HG03103 (cell line): ENCODE results near the gene WDR49.
"Not testable (repeated sequence)": the region's sequence is repeated elsewhere in the genome, so short reads cannot be mapped to it uniquely, and the experiment has no call there.

Experiments
- ATAC-seq: cut with Tn5 transposase; IDR thresholded peaks from one replicate; pipeline ENCODE4 v1.9.1; 2021; ENCODE audit warnings: low read depth; ENCODE audit not compliant: unreplicated experiment

WDR49 gene

DNA sequence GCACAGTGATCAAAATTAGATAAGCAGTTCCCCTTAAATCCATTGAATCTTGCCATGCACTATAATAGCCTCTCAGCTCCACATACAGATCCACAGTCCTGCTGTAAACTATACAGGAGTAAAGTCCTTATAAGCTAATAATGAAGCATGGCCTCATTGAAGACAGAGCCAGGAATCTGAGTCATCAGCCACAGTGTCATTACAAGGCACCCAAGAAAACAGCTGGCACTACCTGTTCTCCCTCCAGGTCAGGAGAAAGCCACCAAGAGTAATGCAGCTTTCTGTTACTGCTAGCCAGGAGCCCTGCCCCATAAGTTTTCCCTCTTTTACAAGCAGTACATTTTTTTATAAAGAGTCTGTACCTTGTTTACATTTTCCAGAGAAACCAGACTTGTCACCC is 27.3 kb downstream of the WDR49 start:
- ATAC-seq, result no peak

DNA sequence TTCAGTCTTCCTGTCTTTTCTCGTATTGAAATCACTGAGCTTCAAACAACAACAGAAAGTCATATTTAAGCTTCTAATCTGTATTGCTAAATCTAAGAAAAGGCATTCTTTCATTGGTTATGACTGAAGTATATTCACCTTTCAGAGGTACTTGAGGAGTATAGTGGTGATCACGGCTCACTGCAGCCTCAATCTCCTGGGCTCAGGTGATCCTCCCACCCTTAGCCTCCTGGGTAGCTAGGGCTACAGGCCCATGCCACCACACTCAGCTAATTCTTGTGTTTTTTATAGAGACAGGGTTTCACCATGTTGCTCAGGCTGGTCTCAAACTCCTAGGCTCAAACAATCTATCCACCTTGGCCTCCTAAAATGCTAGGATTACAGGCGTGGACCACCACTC is 38.7 kb downstream of the WDR49 start:
- no peak for ATAC-seq

DNA sequence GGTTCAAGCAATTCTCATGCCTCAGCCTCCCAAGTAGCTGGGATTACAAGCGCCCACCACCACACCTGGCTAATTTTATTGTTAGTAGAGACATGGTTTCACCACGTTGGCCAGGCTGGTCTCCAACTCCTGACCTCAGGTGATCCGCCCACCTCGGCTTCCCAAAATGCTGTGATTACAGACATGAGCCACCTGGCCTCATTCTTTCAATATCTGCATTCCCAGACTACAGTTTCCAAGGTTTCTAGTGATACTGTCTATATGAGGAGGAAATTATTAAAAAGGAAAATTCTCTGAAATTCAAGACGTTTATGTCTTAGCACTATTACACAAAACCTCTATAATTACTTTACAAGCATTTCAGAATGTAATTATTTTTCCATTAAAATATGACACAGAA is 39.5 kb downstream of the WDR49 start:
- ATAC-seq, result not testable (repeated sequence)

DNA sequence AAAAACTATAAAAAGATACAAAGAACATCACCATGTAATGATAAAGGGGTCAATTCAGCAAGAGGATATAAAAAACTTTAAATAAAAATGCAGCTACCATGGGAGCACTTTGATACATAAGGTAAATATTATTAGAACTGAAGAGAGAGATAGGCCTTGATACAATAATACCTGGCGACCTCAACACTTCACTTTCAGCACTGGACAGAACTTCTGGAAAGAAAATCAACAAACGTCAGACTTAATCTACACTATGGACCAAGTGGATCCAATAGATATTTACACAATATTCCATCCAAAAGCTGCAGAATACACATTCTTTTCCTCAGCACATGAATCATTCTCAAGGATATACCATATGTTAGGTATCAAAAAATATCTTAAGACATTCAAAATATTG is 42.0 kb downstream of the WDR49 start:
- ATAC-seq, result no peak

GRCh38 chr3:167609156-167609555 is 44.6 kb downstream of the WDR49 start:
- no peak for ATAC-seq

DNA sequence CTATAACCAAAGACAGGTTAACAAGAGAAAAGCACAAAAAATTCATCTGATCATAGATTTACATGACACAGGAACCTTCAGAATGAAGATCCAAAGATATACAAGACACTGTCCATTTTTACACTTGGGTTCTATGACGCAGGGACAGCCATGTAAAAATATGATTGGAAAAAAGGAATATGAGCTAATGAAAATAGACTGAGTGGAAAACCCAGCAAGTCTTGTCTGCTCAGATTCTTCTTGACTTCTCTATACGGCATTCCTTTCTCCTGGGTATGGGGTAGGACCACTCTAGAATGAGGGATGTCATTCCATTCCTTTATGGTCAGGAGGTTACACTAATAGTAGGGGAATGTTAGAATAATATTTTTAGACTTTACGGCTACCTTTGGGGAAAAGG is 46.9 kb downstream of the WDR49 start:
- no peak for ATAC-seq

- no peak for ATAC-seq
These were observed 47.9 kb downstream of the WDR49 start for GRCh38 chr3:167605871-167606270.

GRCh38 chr3:167602041-167602440 is 51.7 kb downstream of the WDR49 start:
- ATAC-seq, result no peak

- no peak for ATAC-seq
These were observed 66.1 kb downstream of the WDR49 start for GRCh38 chr3:167587651-167588050.

- no peak for ATAC-seq
These were observed 78.6 kb downstream of the WDR49 start for GRCh38 chr3:167575000-167575600.

- no peak for ATAC-seq
These were observed 80.8 kb downstream of the WDR49 start for GRCh38 chr3:167572991-167573390.

DNA sequence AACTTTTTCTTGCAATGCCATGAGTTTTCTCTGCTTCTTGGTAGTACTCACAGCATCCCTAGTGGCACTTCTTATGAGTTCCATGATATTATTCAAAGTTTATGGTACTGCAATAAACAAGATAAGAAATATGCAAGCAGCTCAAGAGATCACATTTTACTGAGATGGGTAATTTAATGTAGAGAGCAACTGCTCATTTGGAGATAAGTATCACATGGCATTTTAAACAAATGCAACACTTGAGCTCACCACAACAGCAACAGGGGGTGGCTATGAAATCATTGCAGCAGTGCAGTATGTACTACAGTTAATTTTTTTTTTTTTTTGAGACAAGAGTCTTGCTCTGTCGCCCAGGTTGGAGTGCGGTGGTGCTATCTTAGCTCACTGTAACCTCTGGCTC is 85.1 kb downstream of the WDR49 start:
- ATAC-seq, result no peak

- ATAC-seq, result no peak
These were observed 88.3 kb downstream of the WDR49 start for GRCh38 chr3:167565489-167565888.

- ATAC-seq, result no peak
These were observed 89.1 kb downstream of the WDR49 start for GRCh38 chr3:167564612-167565011.

DNA sequence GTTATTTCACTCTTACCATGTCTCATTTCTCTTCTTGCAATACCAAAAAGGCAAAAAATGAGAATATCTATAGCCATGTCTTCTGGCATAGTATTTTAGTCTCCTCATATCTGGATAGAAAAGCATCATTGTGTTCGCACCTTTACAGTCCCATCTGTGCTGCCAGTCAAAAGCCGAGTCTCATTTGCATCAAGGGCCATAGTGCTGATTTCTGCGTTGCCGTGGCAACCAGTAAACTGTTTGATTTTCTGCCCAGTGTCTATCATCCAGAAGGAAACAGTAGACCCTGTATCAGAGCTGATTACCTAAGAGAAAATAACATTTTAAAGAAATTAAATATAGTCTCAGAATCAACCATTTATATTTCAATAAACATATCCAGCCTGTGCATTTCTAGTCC is 93.8 kb downstream of the WDR49 start:
- no peak for ATAC-seq

GRCh38 chr3:167554898-167555297 is 98.8 kb downstream of the WDR49 start:
- no peak for ATAC-seq

DNA sequence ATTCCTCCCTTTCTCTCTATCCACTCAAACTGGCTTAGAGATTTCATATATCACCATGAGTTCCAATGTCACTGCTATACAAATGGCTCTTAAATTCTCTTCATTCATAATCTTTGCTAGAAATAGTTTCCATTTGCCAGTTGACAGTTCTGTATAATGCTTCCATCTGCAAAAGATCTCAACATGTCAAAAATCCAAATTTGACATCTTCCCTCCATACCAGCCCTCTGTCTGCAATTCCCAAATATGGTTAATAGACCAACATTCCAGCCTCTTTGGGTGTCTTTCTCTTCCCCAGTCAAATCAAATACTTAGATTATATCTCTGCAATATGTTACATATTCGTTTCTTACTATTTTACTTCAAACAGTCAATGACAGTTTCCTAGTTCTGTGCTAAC is 115.7 kb downstream of the WDR49 start:
- no peak for ATAC-seq

- no peak for ATAC-seq
These were observed 132.8 kb downstream of the WDR49 start for GRCh38 chr3:167521006-167521355.

DNA sequence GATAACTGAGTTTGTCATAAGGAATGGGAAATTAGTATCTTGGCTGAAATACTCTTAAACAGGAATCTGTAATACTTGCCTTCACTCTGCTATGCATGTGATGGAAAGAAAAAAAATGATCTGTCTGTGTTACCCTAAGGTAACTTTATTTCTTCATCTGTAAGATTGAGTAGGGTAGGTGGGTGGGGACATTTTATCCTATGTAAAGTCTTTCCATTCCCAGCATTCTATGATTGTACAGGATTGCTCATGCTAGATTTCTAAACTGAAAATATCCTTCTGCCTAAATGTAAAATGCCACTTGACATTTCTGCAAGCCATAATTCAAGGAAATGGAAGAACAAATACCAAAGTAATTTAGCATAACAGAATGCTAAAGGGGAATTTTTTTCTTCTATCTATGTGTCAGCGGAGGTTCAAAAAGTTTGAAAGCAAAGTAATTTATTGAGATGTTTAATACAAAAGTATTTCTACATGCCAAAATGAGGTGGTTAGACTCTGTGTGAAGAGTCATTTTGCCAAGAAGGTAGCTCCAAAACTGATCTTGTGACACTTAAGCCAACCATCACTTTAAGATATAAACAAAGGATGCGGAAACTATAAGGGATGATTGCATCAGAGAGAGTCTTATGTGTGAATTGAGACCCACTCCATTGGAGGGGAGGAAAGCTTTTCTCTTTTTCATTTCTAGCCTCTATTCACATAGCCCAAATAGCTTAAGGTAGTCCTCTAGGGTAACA is 133.3 kb downstream of the WDR49 start:
- ATAC-seq, result no peak

DNA sequence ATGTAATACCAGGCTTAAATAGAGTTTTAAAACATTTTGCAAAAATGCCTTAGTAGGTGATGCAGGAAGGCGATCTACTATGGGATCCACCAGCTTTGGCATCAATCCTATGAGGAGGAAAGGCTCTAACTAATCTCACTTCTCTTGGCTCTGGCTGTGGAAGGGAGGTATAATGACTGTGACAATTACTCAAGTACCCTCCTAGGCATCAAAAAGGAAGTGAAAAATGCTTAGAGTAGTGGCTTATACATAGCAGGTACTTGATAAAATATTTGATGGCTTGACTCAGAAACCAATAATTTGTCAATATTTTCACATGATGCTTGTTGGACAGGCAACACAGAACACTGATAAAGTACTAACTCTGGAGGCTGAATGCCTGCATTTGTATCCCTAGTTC is 145.8 kb downstream of the WDR49 start:
- no peak for ATAC-seq

GRCh38 chr3:167502401-167502800 is 151.3 kb downstream of the WDR49 start:
- no peak for ATAC-seq

- no peak for ATAC-seq
These were observed 151.8 kb downstream of the WDR49 start for GRCh38 chr3:167501941-167502340.

- no peak for ATAC-seq
These were observed 155.8 kb downstream of the WDR49 start for GRCh38 chr3:167497903-167498302.
